ENCODE results near the gene MEGF9.

DNA sequence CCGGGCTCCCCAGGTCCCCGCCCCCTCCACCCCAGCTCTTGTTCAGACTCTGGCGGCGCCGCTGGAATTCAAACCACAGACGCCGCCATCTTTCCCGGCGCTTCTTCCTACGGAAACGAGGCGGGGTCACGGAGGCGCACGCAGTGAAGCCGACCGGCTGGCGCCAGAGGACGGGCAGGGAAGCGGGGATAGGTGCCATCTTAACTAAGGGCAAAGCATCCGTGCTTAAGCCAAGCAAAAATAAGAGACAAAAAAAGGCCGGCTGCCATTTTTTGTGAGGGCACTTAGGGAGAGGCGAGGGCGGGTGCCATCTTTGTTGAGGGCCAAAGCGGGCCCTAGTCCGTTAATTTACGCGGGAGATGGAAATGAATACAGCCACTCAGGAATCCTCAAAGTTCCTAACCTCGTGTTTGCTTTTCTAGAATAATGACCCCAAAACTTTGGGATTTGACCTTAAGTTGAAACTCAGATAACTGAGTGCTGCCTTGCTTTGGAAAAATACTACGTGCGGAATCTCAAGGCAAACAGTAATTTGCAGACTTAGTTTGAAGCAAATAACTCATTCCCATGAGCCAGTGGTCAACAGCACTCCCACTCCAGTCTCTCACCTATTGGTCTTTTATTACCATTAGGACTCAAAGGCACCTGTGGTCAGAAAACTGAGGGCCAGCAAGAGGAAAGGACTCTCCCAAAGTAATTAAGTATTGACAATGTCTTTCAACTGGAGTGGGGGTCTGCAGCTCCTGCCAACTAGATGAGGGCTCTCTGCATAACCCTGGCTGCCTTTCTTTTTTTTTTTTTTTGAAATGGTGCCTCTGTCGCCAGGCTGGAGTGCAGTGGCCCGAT lies 134.0 kb downstream of the MEGF9 start, which contains the start of gene CDK5RAP2:
- TF ChIP-seq, protein P1, sequence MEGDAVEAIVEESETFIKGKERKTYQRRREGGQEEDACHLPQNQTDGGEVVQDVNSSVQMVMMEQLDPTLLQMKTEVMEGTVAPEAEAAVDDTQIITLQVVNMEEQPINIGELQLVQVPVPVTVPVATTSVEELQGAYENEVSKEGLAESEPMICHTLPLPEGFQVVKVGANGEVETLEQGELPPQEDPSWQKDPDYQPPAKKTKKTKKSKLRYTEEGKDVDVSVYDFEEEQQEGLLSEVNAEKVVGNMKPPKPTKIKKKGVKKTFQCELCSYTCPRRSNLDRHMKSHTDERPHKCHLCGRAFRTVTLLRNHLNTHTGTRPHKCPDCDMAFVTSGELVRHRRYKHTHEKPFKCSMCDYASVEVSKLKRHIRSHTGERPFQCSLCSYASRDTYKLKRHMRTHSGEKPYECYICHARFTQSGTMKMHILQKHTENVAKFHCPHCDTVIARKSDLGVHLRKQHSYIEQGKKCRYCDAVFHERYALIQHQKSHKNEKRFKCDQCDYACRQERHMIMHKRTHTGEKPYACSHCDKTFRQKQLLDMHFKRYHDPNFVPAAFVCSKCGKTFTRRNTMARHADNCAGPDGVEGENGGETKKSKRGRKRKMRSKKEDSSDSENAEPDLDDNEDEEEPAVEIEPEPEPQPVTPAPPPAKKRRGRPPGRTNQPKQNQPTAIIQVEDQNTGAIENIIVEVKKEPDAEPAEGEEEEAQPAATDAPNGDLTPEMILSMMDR (IDR thresholded peaks at IDR 0.05; ENCODE audit: low read depth, low read length, poor library complexity, severe bottlenecking): no peak
- no peak for TF ChIP-seq EZH2phosphoT487 (IDR thresholded peaks at IDR 0.05; ENCODE audit: borderline replicate concordance, low read length)

Measured in DOHH2 (cell line).